Ureter (tissue), 1 donor: ENCODE results near the gene PPP1R14C. TPM values are rescaled to one million over a fixed set of nuclear protein-coding genes. Genes with fewer than 3 reads are reported as not detected.
A peak's percentile ranks its signal among the peaks of the same experiment; 100 is the strongest.

ENCODE experiments used
- DNase-seq: peaks from one replicate; pipeline ENCODE4 v3.0.0-alpha.2; 2020; ENCODE audit warnings: low spot score
- total RNA-seq: library from RNA; stranded (reverse); gene quantifications from one replicate; pipeline ENCODE4 v1.2.4, GENCODE V29; 2023
- donor health status: DM: yes; HTN: yes; CAD: no.

Gene PPP1R14C
- total RNA-seq, 1 donor from 2014 or later: 0.52 TPM

DNA sequence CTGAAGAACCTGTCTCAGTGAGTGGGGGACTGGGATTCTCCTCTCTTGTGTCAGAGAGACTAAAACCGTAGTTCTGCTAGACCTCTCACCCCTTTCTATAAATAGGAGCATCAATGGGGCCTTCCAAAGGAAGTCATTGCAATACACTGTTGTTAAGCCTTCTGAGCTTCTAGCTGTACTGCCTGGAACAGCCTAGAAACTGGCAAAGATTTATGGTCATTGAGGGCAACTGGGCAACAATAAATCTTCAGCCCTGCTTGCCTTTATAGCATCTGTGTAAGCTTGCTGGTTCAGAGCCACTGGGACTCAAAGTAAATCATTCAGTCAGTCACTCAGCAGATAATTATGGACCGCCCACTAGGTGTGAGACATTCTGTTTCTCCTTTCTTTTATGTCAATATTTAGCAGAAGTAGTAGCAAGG is 53.2 kb downstream of the PPP1R14C start:
- DNase-seq: no peak

DNA sequence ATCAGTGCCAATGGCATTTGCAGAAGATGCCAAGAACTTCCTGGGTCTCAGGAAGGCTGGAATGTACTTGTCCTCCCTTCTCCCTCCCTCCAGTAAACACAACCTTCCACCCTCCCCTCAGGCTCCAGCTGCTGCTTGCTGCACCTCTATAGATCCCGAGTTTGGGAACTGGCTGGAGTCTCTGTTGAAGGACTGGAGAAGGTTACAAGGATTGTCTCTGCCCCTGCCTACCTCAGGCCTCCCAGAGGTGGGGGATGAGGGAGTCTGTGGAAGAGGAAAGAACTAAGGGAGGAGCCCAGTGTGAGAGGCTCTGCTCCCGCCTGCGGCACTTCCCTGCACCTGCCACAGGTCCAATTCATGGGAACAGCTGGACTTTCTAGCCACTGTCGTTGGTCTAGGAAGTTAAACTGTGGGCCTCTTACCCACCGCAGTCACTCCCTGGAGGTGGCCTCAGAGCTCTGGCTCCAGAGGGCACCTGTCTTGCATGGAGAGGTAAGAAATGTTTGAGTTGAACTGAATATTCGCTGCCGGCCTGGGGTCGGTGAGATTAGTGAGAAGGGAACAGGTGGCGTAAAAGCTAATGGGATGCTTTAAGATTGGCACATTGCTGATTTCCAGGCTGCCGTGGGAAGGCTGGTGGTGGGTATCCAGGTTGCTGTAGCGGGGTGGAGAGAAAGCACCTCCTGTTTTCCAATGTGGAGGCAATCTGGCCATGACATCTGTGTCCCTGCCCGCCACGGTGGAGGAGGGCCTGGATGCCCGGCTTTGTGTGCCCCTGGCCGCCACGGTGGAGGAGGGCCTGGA is 54.3 kb downstream of the PPP1R14C start:
- DNase-seq: no peak

DNA sequence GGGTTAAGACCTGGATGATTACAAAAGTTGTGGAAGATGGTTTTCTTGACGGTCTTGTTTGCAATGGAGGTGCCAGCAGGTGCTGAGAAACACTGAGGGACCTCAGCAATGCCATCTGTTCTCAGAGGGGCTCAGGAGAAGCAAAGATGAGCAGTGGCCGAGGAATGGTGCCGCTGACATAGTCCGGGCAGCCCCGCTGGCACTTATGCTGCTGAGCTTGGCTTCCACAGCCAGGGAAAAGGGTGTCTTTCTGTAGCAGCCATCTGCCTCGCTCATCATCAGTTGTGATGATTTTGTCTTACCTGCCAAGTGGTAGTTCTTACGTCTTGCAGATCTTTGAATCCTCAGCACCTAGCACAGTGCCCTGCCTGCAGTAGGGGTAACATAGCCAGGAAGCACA is 55.7 kb downstream of the PPP1R14C start:
- DNase-seq: no peak

DNA sequence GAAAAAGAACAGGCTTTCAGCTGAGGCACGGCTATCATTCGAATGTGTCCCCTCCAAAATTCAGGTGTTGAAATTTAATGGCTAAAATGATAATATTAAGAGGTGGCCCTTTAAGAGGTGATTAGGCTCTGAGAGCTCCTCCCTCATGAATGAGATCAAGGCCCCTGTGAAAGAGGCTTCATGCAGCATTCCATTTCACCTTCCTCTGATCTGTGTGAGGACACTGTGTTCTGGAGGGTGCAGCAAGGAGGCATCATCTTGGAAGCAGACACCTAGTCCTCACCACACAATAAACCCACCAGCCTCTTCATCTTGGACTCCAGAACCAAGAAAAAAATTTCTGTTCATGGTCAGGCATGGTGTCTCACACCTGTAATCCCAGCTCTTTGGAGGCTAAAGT is 56.4 kb downstream of the PPP1R14C start:
- no peak for DNase-seq

DNA sequence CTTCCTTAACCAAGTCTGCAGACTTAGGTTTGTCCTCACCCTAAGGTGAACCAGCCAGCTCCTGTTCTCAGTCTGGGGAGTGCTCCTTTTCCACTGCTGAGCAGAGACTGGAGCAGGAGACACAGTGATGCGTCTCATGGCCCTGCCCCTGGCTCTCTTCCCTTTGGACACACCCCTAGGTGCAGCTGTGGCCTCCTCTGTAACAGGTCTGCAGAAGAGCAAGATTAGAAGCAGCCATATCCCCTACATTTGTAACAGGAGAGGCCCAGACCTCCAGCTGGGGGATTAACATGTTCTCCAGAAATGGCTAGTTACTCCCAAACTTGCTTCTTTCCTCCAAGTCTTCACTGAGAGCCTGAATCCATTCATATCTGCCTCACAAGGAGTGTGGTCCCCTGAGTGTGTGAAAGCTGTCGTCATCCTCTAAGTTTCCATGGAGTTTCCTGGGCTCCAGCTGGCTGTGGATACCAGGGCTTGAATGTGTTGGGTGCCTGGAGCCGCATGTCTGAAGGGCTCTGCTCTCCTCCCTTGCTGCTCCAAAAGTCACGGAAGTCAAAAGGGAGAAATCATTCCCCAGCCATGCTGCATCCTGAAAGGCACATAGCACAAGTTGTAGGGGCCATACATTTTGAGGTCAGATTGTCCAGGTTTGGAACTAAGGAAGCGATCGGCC is 57.7 kb downstream of the PPP1R14C start:
- DNase-seq: no peak

DNA sequence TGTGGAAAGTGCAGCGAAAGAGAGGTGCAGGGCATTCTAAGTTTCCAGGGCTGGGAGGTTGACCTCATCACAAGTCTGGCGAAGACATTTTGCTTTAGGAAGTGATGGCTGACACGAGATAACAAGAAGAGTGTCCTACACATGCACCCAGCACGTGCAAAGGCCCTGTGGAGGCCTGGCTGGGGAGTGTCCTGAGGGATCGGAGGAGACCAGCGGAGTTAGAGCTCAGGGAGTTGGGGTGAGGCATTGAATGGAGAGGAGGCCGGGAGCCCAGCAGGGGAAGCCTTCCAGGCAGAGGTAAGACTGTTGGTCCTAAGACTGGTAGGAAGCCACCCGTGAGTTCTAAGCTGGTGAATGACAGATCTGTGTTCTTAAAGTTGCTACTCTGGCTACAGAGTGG is 58.4 kb downstream of the PPP1R14C start:
- DNase-seq: no peak

DNA sequence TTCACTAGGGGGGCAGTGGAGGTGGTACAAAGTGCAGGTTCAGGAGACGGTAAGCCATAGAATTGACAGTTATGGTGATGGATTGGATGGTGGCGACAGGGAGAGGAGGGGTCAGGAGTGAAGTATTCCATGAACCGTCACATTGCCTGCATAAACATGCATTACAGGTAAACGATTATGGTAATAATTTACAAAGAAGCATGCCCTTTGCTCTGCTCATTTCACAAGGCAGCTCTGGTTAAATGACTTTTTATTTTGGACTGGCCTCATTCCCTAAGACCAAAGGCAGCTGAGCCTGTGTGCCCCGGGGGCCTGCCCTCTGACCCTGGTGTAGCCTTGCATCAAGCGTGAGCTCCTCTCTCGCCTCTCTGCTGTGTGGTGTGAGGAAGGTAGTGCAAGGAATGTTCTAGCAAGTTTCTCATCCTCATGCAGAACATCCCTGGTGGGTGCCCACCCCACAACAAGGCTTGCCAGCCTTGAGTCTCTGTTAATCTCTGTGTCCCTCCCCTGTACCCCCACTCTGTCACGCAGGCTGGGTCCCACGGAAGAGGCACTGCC is 59.0 kb downstream of the PPP1R14C start:
- DNase-seq: no peak

DNA sequence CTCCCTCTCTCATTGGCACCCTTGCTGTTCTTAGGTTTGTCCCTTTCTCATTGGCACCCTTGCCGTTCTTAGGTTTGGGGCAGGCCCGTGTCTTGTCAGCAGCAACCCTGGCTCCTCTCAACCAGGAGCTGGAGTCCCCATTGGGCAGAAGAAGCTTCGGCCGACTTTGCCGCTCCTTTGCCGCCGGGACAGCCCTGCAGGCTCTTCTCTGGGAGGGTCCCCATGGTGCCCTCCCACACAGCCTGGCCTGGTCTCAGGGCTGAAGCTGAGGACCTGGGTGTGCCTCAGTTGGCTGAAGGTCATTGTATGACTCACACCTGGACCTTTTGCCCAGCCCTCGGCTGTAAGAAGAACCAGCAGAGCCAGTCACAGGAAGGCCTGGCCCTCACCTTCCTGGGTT is 59.6 kb downstream of the PPP1R14C start:
- peak; percentile 52 for DNase-seq

DNA sequence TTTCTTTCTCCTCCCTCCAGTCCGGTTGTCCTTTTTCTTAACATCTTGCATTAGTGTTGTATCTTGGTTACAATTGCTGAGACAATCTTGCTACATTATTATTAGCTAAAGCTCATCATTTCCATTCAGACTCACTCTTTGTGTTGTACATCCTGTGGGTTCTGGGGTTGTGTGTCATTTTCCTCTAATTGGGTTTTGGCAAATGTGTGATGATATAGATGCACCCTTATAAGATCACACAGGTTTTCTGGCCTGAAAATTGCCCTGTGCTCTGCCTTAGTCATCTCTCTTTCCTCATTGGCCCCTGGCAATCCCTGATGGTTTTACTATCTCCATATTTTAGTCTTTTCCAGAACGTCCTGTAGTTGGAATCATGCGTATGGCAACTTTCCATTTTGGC is 60.1 kb downstream of the PPP1R14C start:
- no peak for DNase-seq

DNA sequence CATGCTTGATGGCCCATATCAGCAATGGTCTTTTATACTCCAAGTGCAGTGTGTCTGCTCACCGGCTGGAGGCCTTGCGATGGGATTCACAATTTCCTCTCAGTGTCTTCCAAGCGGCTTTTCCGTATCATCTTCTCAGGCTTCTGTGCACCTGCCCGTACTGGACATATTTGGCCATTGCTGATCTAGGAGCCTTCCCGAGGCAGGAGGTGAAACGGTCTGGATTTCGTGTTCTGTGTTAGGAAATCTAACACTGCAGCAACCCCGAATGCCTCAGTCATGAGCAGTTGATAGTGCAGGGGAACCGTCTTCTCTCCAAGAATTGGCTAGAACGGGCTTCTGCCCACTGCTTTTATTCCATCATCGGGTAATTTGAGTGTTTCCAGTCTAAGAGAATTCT is 60.5 kb downstream of the PPP1R14C start:
- no peak for DNase-seq

DNA sequence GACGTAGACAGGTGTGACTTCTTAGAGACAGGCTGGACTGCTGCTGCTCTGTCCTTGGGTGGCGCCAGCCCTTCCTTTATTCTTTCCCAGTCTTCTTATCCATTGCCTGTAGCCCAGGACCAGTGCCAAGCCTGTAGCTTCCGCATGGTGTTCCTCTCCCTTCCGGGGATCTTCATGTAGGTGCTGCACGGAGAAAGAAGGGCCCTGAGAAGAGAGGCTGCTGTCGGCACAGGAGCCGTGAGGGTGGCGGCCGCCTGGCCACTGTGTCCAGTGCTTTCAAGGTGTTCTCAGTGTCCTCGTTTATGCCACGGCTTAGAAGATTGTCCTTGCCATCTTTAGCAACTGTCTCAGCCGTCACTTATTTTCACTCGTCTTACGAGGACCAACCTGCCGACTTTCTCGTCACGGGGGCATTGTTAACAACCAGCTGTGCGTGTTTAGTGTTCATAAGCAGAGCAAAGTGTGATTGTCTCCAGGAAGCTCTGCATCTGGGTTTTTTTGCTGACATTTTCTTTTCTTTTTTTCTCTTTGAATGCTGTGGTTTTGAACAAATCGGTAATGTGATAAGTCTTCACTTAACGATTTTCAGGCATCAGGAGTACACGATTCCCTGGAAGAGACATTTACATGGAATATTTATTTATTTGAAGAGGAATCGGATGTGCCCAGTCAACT is 61.2 kb downstream of the PPP1R14C start:
- DNase-seq: no peak

DNA sequence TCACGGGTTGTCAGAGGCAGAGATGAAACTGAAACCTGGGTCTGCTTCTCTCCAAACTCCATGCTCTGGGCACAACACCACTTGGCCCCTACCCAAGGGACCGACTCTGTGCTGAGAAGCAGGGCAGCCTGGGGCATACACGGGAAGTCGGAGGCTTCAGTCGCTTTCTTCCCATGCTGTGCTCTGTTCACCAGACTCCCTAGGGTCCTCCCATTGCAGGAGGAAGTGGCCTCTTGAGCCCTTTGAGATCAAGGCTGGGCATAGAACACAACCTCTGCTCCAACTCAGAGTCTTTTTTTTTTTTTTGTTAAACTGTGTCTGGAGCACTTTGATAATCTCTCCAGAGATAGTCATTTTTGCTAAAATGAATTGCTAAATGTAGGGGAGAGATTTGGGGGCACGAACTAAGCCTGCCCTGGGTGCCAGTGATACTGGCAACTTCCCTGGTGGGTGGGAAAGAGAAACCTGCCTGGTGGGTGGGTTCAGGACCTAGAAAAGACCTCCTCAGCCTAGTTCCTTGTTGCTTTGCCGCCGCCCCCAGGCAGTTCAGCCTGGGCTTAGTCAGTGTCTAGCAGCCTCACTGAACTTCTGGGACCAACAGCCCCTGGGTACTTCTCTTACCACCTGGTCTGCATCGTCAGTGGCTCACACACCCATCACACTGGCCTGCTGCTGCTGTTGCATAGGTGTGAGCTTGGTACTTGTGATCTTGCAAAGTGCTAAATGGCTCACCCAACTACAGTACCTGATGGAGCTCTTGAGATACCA is 62.0 kb downstream of the PPP1R14C start:
- no peak for DNase-seq

DNA sequence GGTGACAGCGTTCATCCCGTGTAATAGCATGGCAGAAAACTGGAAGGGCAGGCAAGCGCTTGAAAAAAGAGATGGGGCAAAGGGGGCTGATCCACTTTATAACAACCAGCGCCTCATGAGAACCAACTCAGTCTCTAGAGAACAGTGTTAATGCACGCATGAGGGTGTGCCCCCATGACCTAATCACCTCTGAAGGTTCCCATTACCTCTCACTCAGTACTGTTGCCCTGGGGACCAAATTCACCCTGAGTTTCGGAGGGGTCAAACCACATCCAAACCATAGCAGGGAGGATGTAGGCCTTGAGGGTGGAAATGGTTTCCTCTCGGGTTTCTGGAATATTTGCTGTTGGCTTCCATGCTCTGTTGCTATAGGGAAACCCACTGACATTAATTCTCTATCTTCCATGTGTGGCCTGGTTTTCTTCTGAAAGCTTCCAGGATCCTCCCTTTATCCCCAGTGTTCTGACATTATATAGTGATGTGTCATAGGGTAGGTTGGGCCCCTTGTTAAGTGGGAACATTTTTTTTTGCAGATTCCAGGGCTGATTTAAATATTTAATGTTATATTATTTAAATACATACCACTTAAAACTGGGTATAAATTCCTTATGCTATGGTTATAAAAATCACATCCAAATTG is 65.2 kb downstream of the PPP1R14C start:
- DNase-seq: no peak

DNA sequence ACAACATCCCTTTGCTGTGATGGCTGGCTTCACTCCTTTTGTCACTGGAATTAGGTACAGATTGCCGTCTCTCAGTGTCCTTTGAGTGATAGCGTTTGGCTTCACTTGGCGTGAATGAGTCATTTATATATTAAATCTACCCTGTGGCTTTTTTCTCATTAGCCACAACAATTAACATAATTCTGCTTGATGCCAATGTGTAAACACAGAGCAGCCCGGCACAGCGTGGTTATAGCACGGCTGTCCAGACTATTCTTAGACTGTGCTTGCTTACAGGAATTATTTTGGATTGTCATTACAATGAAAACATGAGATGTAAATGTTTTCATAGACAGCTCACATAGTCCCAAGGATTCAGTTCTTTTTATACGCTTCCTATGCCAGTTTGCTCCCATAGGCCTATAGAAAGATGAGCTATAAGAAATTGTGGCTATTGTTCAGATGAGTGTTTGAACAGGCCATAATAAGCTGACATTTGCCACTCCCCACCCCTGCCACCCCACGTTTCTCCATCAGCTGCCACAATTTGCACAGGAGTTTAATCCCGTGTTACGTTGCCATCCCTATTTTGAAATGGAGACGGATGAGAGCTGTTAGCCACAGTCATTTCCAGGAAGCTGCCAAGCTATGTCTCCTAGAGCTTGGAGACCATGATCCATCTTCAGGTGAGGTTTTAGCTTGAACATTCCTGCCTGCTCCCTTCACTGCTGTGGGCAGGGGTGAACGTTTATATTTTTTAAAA is 65.9 kb downstream of the PPP1R14C start:
- DNase-seq: no peak

DNA sequence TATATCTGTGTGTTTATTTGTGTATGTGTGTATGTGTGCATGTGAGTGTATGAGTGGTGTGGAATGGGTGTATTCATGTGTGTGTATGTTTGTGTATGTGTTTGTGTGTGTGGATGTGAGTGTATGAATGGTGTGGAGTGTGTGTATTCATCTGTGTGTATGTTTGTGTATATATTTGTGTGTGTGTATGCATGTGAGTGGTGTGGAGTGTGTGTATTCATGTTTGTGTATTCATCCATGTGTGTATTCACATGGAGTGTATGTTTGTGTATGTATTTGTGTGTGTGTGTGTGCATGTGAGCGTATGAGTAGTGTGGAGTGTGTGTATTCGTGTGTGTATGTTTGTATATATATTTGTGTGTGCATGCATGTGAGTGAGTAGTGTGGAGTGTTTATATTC is 66.6 kb downstream of the PPP1R14C start:
- DNase-seq: no peak

DNA sequence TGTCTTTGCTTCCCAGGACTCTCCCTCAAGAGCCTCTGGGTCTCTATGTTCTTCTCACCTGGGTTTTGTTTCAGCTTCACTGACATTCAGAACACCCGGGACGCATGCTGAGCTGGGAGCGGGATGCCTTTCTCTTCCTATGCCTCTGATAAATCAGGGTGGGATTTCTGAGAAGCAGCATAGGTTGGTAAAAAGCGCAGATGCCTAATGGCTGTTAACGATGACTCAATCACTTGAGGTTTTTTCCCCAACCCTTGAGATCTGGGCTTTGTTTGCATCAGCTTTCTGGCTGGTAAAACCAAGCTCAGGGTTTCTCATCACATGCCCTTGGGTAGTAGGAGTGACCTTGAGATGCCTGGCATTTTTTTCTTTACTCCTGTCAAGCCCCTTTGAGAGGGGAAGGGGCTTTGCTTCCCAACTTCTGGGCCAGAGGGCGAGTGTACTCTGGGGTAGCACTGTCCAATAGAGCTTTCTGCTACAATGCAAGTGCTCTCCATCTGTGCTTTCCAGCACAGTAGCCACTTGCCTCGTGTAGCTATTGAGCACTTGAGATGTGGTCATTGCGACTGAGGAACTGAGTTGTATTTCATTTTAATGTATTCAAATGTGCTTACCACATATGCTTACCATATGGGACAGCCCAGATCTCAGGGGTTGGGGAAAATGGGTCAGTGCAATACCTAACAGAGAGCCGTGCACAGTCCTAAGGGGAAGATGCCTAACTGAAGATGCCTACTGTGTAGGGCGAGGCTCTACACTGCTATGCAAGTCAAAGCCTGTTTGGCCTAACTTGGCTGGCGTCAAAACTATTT is 69.1 kb downstream of the PPP1R14C start:
- no peak for DNase-seq

DNA sequence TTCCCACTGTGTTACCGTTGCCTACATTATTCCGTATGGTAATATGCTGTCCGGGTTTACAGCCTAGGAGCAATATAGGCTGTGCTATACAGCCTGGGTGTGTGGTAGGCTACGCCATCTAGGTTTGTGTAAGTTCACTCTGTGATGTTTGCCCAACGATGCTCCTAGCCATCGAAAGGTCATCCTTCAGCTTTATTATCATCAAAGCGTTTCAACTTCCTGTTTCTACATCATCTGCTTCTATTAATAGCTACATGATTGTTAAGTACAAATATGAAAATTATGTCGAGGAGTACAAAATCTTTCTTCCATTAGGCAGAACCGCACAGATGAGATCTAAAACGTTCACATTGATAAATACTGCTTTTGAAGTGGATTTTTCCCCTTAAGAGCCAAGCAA is 69.9 kb downstream of the PPP1R14C start:
- DNase-seq: no peak

DNA sequence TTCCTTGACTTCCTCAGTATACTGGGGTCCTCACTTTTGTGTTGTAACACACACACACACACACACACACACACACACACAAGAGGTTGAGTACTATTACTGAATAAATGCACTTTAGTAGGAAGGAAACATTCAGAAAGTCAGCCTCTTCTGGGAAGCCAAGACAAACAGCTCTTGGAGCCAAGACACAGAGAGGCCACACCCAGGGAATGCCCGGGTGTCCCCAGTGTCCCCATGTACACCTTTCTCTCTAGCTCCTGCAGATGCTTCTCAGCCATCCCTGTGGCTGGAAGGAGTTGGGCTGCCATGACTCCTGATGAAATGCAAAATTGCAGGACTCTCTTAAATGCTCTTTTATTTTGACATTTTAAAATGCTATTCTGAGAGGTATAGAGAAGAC is 70.5 kb downstream of the PPP1R14C start:
- no peak for DNase-seq

DNA sequence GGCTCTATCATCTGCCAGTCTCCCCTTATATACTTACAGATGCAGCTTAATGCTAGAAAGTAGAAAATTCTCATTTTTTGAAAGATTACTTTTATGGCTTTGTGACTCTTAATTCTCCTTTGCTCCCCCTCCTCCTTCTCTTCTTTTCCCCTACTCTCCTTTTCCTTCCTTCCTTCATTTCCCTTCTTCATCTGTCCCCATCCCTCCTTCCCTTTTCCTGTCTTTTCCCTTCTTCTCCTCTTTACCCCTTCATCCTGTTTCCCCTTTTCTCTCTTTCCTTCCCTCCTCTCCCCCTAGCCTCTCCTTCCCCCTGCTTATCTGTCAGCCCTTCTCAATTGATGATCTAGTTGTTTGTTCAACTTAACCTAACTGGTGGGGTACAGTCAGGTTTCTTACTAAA is 71.5 kb downstream of the PPP1R14C start:
- no peak for DNase-seq
